Measurements from ENCODE around the gene ZFP62. TPM values are rescaled to one million over a fixed set of nuclear protein-coding genes. Genes with fewer than 3 reads are reported as not detected.

Gene ZFP62
- total RNA-seq, 1 donor from 2014 or later, result 27.0 TPM

DNA sequence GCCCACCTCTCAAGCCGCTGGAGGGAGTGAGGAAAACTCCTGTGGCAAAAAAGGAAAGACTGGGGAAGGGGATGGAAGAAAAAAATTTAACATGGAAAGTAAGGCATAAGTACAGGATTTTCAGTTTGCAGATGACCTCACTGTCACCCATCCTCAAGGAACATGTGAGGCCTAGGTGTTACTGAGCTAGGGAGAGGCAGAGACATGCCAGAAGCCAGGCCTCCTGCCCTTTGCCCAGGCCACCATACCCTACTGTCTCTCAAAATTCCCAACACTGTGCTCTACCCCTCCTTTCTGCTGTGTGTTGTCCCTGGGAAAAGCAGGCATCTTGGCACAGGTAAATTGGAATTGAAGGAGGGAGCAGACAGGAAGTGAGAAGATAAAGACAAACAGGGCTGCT is 54.0 kb downstream of the ZFP62 start:
- Mint-ChIP-seq H3K27ac (ENCODE audit: unreplicated experiment) (peak overlapping the region; percentile 93), H3K36me3 (ENCODE audit: unreplicated experiment) (no peaks in the 10 kb centered on the region), H3K27me3 (ENCODE audit: unreplicated experiment) (peaks cover 4% of the 10 kb centered on the region), H3K9me3 (ENCODE audit: unreplicated experiment) (peaks cover 13% of the 10 kb centered on the region), H3K4me3 (ENCODE audit: unreplicated experiment) (peak overlapping the region; percentile 84), H3K4me1 (ENCODE audit: low read depth, unreplicated experiment) (peaks cover 53% of the 10 kb centered on the region)
- TF ChIP-seq, protein P1, sequence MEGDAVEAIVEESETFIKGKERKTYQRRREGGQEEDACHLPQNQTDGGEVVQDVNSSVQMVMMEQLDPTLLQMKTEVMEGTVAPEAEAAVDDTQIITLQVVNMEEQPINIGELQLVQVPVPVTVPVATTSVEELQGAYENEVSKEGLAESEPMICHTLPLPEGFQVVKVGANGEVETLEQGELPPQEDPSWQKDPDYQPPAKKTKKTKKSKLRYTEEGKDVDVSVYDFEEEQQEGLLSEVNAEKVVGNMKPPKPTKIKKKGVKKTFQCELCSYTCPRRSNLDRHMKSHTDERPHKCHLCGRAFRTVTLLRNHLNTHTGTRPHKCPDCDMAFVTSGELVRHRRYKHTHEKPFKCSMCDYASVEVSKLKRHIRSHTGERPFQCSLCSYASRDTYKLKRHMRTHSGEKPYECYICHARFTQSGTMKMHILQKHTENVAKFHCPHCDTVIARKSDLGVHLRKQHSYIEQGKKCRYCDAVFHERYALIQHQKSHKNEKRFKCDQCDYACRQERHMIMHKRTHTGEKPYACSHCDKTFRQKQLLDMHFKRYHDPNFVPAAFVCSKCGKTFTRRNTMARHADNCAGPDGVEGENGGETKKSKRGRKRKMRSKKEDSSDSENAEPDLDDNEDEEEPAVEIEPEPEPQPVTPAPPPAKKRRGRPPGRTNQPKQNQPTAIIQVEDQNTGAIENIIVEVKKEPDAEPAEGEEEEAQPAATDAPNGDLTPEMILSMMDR (IDR thresholded peaks at IDR 0.05; ENCODE audit: partially characterized antibody, unreplicated experiment), result no peak
- no peak for DNase-seq

DNA sequence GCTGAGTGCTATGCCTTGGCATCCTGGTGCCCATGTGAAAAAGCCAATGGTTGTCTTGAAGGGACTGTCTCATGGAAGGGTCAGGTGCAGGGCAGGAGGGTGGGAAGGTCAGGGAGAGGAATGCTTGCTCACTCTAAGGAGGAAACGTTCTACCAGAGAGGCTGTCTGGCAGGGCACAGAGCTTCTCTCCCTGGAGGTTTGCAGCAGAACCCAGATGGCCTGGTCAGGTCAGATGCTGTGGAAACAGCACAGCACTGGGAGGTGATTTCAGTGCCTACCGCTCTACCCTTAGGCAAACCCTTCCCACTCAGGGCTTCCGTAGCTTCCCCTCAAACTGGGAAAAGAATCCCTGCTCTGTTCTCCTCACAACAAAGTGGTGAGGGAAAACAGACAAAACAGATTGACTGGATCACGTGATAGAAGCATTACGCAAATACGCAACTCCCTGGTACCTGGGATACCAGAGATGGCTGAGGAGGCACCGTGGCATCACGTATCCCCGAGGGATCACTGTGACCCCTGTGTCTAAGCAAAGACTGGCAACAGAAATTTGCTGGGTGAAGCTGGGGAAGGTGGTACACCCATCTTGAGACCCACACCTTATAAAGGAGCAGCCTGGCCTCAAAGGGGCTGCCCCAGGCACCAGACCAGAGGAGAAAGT is 54.6 kb downstream of the ZFP62 start:
- H3K27ac Mint-ChIP-seq (ENCODE audit: unreplicated experiment), result peak overlapping the region; percentile 93
- DNase-seq, result peak; percentile 62
- TF ChIP-seq, protein P1 (IDR thresholded peaks at IDR 0.05; ENCODE audit: partially characterized antibody, unreplicated experiment), result no peak
- H3K9me3 Mint-ChIP-seq (ENCODE audit: unreplicated experiment), result peaks cover 13% of the 10 kb centered on the region
- H3K4me3 Mint-ChIP-seq (ENCODE audit: unreplicated experiment), result peak overlapping the region; percentile 84
- H3K36me3 Mint-ChIP-seq (ENCODE audit: unreplicated experiment), result no peaks in the 10 kb centered on the region
- H3K27me3 Mint-ChIP-seq (ENCODE audit: unreplicated experiment), result peaks cover 4% of the 10 kb centered on the region
- peaks cover 54% of the 10 kb centered on the region for H3K4me1 Mint-ChIP-seq (ENCODE audit: low read depth, unreplicated experiment)

- H3K4me1 Mint-ChIP-seq (ENCODE audit: low read depth, unreplicated experiment), result peaks cover 46% of the 10 kb centered on the region
- TF ChIP-seq, protein P1 (IDR thresholded peaks at IDR 0.05; ENCODE audit: partially characterized antibody, unreplicated experiment), result no peak
- H3K4me3 Mint-ChIP-seq (ENCODE audit: unreplicated experiment), result no peak overlapping the region
- H3K9me3 Mint-ChIP-seq (ENCODE audit: unreplicated experiment), result peaks cover 6% of the 10 kb centered on the region
- DNase-seq, result no peak
- H3K27ac Mint-ChIP-seq (ENCODE audit: unreplicated experiment), result peak overlapping the region; percentile 17
- peaks cover 6% of the 10 kb centered on the region for H3K27me3 Mint-ChIP-seq (ENCODE audit: unreplicated experiment)
- H3K36me3 Mint-ChIP-seq (ENCODE audit: unreplicated experiment), result no peaks in the 10 kb centered on the region
Observed at GRCh38 chr5:180804129-180804618, 56.9 kb downstream of the ZFP62 start.

DNA sequence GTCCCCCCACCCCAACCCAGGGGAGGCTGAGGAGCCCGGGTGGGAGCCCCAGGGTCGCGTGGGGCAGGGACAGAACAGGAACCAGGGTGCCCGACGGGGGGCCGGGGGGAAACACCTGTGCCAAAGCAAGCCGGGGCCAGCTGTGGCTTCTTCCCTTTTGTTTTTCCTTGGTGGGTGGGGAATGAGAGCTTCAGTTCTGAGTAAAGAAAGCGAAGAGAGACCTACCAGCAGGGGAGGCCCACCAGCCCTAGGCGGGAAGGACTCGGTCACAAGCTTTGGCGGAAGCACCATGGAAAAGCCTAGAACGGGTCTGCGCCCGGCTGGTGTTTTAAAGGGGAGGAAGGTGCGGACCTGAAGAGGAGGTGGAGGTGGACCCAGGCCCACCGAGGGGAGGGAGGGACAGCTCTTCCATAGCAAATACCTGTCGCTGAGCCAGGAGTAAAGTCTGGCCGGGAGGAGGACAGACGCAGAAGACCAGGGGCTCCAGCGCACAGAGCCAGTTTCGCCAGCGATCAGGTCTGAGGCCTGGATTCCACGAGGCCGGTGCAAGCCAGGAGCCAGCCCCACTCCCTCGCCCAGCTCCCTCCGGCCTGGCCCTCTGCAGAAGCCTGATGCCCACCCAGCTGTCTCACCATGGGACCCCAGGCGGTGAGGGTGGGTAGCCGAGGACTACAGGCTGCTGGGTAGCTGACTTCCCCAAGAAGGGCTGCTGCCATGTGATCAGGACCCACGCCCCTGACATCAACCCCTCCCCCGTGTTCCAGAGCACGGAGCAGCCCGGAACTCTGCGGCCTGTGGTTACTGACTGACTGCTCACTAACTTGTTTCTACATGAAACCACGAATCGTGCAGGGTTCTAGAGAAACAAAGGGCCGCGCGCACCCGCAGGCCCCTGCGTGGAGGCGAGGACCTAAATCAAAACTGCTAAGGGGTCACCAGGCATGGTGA is 57.6 kb downstream of the ZFP62 start:
- TF ChIP-seq, protein P1 (IDR thresholded peaks at IDR 0.05; ENCODE audit: partially characterized antibody, unreplicated experiment), result no peak
- H3K9me3 Mint-ChIP-seq (ENCODE audit: unreplicated experiment), result peaks cover 5% of the 10 kb centered on the region
- DNase-seq, result no peak
- no peaks in the 10 kb centered on the region for H3K36me3 Mint-ChIP-seq (ENCODE audit: unreplicated experiment)
- peak overlapping the region; percentile 53 for H3K27ac Mint-ChIP-seq (ENCODE audit: unreplicated experiment)
- peaks cover 6% of the 10 kb centered on the region for H3K27me3 Mint-ChIP-seq (ENCODE audit: unreplicated experiment)
- H3K4me1 Mint-ChIP-seq (ENCODE audit: low read depth, unreplicated experiment), result peaks cover 43% of the 10 kb centered on the region
- H3K4me3 Mint-ChIP-seq (ENCODE audit: unreplicated experiment), result peak overlapping the region; percentile 70

Data from glutamatergic neuron (in vitro differentiated cells).